GM06990 (cell line): ENCODE measurements around the gene HTR3A.
"Not testable (repeated sequence)": the region's sequence is repeated elsewhere in the genome, so short reads cannot be mapped to it uniquely, and the experiment has no call there.

Experiments used
- DNase-seq: peaks from one replicate; pipeline ENCODE4 v3.0.0-alpha.2; 2011; ENCODE audit not compliant: insufficient read length; ENCODE audit errors: extremely low read depth
- H3K27me3 ChIP-seq: replicated peaks from 2 replicates; pipeline ENCODE4 v1.6.0; 2011; ENCODE audit warnings: low read length; ENCODE audit not compliant: control insufficient read depth, insufficient read depth
- H3K36me3 ChIP-seq: 2 replicates; pipeline ENCODE4 v1.5.1; 2011; ENCODE audit warnings: low read length; ENCODE audit not compliant: control insufficient read depth, insufficient read depth
- H3K4me3 ChIP-seq: replicated peaks from 2 replicates; pipeline ENCODE4 v1.5.1; 2011; ENCODE audit warnings: low read depth, mild to moderate bottlenecking, control low read depth, low read length
- CTCF ChIP-seq: IDR thresholded peaks from 2 replicates; pipeline ENCODE4 v1.5.1; 2011; ENCODE audit warnings: low read length, control low read depth, mild to moderate bottlenecking, inconsistent platforms; ENCODE audit not compliant: insufficient read depth, poor library complexity, severe bottlenecking

HTR3A gene

DNA sequence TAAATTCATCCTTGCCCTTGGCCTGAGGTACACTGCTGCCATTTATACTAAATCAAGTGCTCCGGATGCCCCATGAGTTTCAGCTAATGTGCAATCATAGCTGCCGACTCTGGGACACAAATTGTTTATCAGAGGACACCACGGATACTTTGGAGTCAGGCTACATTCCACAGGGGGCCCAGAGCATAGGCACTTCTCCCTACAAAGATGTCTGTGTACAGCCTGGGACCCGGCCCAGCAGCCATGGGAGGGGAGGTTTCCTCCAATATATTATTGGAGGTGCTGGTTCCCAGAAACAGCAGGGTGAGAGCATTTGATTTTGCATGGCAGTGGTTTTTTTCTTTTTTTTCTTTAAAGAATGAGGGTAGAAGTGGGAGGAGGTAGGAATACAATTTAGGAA lies 39.0 kb upstream of the HTR3A start:
- Histone ChIP-seq H3K27me3 (peaks cover 1% of the 10 kb centered on the region; the same call in 1 of the 2 replicates), H3K36me3 (no peaks in the 10 kb centered on the region), H3K4me3 (no peak overlapping the region)
- DNase-seq: no peak
- no peak for TF ChIP-seq CTCF

- Histone ChIP-seq H3K36me3 (no peaks in the 10 kb centered on the region), H3K27me3 (no peaks in the 10 kb centered on the region; the same call in none of the 2 replicates), H3K4me3 (no peak overlapping the region)
- DNase-seq: no peak
- no peak for TF ChIP-seq CTCF
These were observed 37.0 kb upstream of the HTR3A start for GRCh38 chr11:113937918-113938317.

- no peak for DNase-seq
- Histone ChIP-seq H3K36me3 (no peaks in the 10 kb centered on the region), H3K27me3 (no peaks in the 10 kb centered on the region; the same call in none of the 2 replicates), H3K4me3 (no peak overlapping the region)
- no peak for TF ChIP-seq CTCF
These were observed 32.7 kb upstream of the HTR3A start for GRCh38 chr11:113942256-113942655.

DNA sequence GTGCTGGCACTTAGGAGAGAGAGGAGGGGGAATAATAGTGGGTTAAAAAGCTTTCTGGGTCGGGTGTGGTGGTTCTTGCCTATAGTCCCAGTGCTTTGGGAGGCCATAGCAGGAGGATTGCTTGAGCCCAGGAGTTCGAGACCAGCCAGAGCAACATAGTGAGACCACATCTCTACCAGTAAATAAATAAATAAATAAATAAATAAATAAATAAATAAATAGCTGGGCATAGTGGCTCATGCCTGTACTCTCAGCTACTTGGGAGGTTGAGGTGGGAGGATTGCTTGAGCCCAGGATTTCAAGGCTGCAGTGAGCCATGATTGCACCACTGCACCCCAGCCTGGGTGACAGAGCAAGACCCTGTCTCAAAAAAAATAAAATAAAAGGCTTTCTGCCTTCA lies 28.7 kb upstream of the HTR3A start:
- not testable (repeated sequence) for DNase-seq, H3K27me3 ChIP-seq, H3K36me3 ChIP-seq

DNA sequence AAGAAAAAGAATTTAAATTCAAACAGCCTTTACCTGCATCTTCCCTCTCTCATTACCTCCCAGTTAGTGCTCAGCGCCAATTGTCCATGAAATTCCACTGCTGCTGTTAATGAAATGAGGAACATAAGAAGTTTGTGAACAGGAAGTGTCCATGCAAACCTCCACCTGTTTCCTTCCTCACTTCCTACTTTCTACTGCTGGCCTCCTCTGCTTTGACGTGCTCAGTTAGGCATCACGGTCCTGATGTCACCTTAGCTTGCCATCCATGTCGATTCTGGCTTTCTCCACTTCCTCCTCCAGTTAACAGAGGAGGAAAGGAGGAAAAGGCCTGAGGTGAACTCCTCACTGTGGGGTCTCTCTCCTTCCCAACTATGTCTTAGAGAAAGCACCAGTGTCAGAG lies 26.9 kb upstream of the HTR3A start:
- Histone ChIP-seq H3K36me3 (no peaks in the 10 kb centered on the region), H3K4me3 (no peak overlapping the region), H3K27me3 (no peaks in the 10 kb centered on the region; the same call in none of the 2 replicates)
- TF ChIP-seq CTCF: no peak
- no peak for DNase-seq

More for the DNA sequence above, 28.7 kb upstream of the HTR3A start:
- H3K4me3 ChIP-seq: not testable (repeated sequence)

DNA sequence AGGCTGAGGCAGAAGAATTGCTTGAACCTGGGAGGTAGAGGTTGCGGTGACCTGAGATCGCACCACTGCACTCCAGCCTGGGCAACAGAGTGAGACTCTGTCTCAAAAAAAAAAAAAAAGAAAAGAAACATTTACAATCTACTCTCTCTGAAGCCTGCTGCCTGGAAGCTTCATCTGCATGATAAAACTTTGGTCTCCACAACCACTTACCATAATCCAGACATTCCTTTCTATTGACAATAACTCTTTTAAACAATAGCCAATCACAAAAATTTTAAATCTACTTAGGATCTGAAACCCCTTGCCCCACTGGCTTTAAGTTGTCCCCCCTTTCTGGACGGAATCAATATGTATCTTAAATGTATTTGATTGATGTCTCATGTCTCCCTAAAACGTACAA lies 25.0 kb upstream of the HTR3A start:
- no peaks in the 10 kb centered on the region; the same call in 1 of the 2 replicates for H3K27me3 ChIP-seq
- TF ChIP-seq CTCF: no peak
- no peak overlapping the region for H3K4me3 ChIP-seq
- no peak for DNase-seq
- H3K36me3 ChIP-seq: no peaks in the 10 kb centered on the region
